ELR (cell line): Measurements from ENCODE around the gene PCDH9.

Experiments
- DNase-seq: peaks from one replicate; pipeline ENCODE4 v3.0.0-alpha.2; 2015; ENCODE audit warnings: low read depth

Gene PCDH9

GRCh38 chr13:66971004-66971403 lies 259.1 kb downstream of the PCDH9 start:
- DNase-seq: no peak

- DNase-seq: no peak
These were observed 260.8 kb downstream of the PCDH9 start for GRCh38 chr13:66969291-66969690.

- peak; percentile 29 for DNase-seq
These were observed 262.1 kb downstream of the PCDH9 start for GRCh38 chr13:66967811-66968597.

GRCh38 chr13:66965181-66965580 lies 265.0 kb downstream of the PCDH9 start:
- no peak for DNase-seq

GRCh38 chr13:66962953-66963352 lies 267.2 kb downstream of the PCDH9 start:
- no peak for DNase-seq

- no peak for DNase-seq
These were observed 271.5 kb downstream of the PCDH9 start for GRCh38 chr13:66958611-66959010.

GRCh38 chr13:66952507-66952906 lies 277.6 kb downstream of the PCDH9 start:
- DNase-seq: no peak

GRCh38 chr13:66951426-66951825 lies 278.7 kb downstream of the PCDH9 start:
- DNase-seq: no peak

GRCh38 chr13:66950666-66951065 lies 279.5 kb downstream of the PCDH9 start:
- no peak for DNase-seq

- no peak for DNase-seq
These were observed 281.2 kb downstream of the PCDH9 start for GRCh38 chr13:66948910-66949309.

GRCh38 chr13:66943530-66943929 lies 286.6 kb downstream of the PCDH9 start:
- DNase-seq: no peak

- DNase-seq: peak; percentile 24
These were observed 290.0 kb downstream of the PCDH9 start for GRCh38 chr13:66940113-66940512.

- DNase-seq: no peak
These were observed 292.7 kb downstream of the PCDH9 start for GRCh38 chr13:66937423-66937822.

GRCh38 chr13:66933994-66934393 lies 296.1 kb downstream of the PCDH9 start:
- DNase-seq: peak; percentile 96

GRCh38 chr13:66933527-66933926 lies 296.6 kb downstream of the PCDH9 start:
- no peak for DNase-seq

- DNase-seq: no peak
These were observed 302.6 kb downstream of the PCDH9 start for GRCh38 chr13:66927562-66927961.

- peak; percentile 36 for DNase-seq
These were observed 303.1 kb downstream of the PCDH9 start for GRCh38 chr13:66926851-66927524.

GRCh38 chr13:66926200-66926850 lies 303.8 kb downstream of the PCDH9 start:
- no peak for DNase-seq

GRCh38 chr13:66922444-66922843 lies 307.7 kb downstream of the PCDH9 start:
- DNase-seq: no peak

GRCh38 chr13:66921437-66921836 lies 308.7 kb downstream of the PCDH9 start:
- DNase-seq: no peak

- DNase-seq: peak; percentile 68
These were observed 314.4 kb downstream of the PCDH9 start for GRCh38 chr13:66915596-66916185.

- peak; percentile 19 for DNase-seq
These were observed 316.0 kb downstream of the PCDH9 start for GRCh38 chr13:66914155-66914554.
